ENCODE measurements around the gene PCDH9.

DNA sequence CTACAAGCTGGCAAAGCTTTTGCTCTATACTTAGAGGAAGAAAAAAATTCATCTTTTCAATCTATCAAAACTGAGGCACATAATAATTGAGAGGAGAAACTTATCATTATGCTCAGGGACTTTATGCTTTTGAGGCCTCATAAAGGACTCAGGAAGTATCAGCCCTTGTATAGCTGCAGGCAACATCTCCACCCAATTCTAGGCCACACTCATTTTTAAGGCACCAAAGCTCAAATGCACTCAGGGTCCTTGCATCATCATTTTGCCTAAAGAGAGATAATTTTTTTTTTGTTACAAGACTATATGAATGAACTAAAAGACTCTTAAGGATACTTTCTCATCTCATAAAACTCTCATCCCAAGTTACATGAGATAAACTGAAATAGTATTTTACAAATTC is 78.5 kb downstream of the PCDH9 start:
- TF ChIP-seq, protein P1, sequence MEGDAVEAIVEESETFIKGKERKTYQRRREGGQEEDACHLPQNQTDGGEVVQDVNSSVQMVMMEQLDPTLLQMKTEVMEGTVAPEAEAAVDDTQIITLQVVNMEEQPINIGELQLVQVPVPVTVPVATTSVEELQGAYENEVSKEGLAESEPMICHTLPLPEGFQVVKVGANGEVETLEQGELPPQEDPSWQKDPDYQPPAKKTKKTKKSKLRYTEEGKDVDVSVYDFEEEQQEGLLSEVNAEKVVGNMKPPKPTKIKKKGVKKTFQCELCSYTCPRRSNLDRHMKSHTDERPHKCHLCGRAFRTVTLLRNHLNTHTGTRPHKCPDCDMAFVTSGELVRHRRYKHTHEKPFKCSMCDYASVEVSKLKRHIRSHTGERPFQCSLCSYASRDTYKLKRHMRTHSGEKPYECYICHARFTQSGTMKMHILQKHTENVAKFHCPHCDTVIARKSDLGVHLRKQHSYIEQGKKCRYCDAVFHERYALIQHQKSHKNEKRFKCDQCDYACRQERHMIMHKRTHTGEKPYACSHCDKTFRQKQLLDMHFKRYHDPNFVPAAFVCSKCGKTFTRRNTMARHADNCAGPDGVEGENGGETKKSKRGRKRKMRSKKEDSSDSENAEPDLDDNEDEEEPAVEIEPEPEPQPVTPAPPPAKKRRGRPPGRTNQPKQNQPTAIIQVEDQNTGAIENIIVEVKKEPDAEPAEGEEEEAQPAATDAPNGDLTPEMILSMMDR (IDR thresholded peaks at IDR 0.05), result no peak
- TF ChIP-seq POLR2A (IDR thresholded peaks at IDR 0.05), result no peak
- TF ChIP-seq EP300 (IDR thresholded peaks at IDR 0.05), result no peak
